SU-DHL-6 (cell line): ENCODE results near the gene TMEM220.

Source experiments
- H2AFZ ChIP-seq: fragments of 200-600 bp; sonication (generic); 2 replicates; pipeline ENCODE4 v1.6.1; 2014; ENCODE audit warnings: low read depth, mild to moderate bottlenecking, moderate library complexity, mixed read lengths, antibody characterized with exemption, low read length; ENCODE audit not compliant: severe bottlenecking
- H3F3A ChIP-seq: fragments of 200-600 bp; shearing (Covaris generic); 2 replicates; pipeline ENCODE4 v1.6.0; 2016; ENCODE audit warnings: antibody characterized with exemption, mild to moderate bottlenecking; ENCODE audit not compliant: insufficient read depth
- H3K27ac ChIP-seq: fragments of 200-600 bp; sonication (generic); 2 replicates; pipeline ENCODE4 v1.5.1; 2016; ENCODE audit warnings: low read depth, mild to moderate bottlenecking, low read length, moderate library complexity, mixed read lengths
- H3K27me3 ChIP-seq: fragments of 200-600 bp; sonication (generic), shearing (Covaris generic); 2 replicates; pipeline ENCODE4 v1.6.0; 2014; ENCODE audit warnings: mild to moderate bottlenecking, low read length
- H3K36me3 ChIP-seq: fragments of 200-600 bp; sonication (generic); 2 replicates; pipeline ENCODE4 v1.6.1; 2014; ENCODE audit warnings: mild to moderate bottlenecking, low read length, mixed read lengths
- H3K4me2 ChIP-seq: fragments of 300-600, 200-600 bp; shearing (Covaris generic), sonication (generic); 2 replicates; pipeline ENCODE4 v1.6.0; 2014; ENCODE audit warnings: low read length, low read depth, mild to moderate bottlenecking; ENCODE audit not compliant: poor library complexity, severe bottlenecking
- H3K4me3 ChIP-seq: fragments of 200-600 bp; sonication (generic); 2 replicates; pipeline ENCODE4 v1.5.1; 2014; ENCODE audit warnings: antibody characterized with exemption, low read length, mild to moderate bottlenecking, mixed read lengths; ENCODE audit not compliant: insufficient read depth, poor library complexity, severe bottlenecking
- H3K79me2 ChIP-seq: fragments of 200-600 bp; sonication (generic); 2 replicates; pipeline ENCODE4 v1.6.1; 2014; ENCODE audit warnings: mild to moderate bottlenecking, low read length, moderate library complexity; ENCODE audit not compliant: insufficient read depth
- H3K9ac ChIP-seq: fragments of 200-600 bp; sonication (generic); 2 replicates; pipeline ENCODE4 v1.7.0; 2014; ENCODE audit warnings: mild to moderate bottlenecking, low read length
- H3K9me2 ChIP-seq: fragments of 200-600 bp; sonication (generic); replicated peaks from 2 replicates; pipeline ENCODE4 v1.6.1; 2014; ENCODE audit warnings: low read length; ENCODE audit not compliant: insufficient read depth
- H3K9me3 ChIP-seq: fragments of 200-600 bp; sonication (generic); 2 replicates; pipeline ENCODE4 v1.6.1; 2014; ENCODE audit warnings: low read length, mixed read lengths; ENCODE audit not compliant: insufficient read depth
- H4K20me1 ChIP-seq: fragments of 200-600 bp; sonication (generic); 2 replicates; pipeline ENCODE4 v1.6.1; 2014; ENCODE audit warnings: low read depth, mild to moderate bottlenecking, antibody characterized with exemption, low read length, moderate library complexity, mixed read lengths
- CTCF ChIP-seq: fragments of 200-600 bp; sonication (generic); IDR thresholded peaks from one replicate; pipeline ENCODE4 v1.5.1; 2017; ENCODE audit warnings: antibody characterized with exemption, mild to moderate bottlenecking, low read length, moderate library complexity; ENCODE audit not compliant: insufficient read depth, poor library complexity, severe bottlenecking
- EZH2phosphoT487 ChIP-seq: fragments of 200-600 bp; sonication (generic), shearing (Covaris generic); conservative IDR thresholded peaks from 2 replicates; pipeline ENCODE4 v1.6.1; 2018; ENCODE audit warnings: mild to moderate bottlenecking, antibody characterized with exemption, low read length, moderate library complexity, mixed read lengths

Gene TMEM220

GRCh38 chr17:10757647-10758046 is 27.8 kb upstream of the TMEM220 start:
- no peaks in the 10 kb centered on the region for H3K36me3 ChIP-seq
- H3K9ac ChIP-seq = no peak overlapping the region
- no peak overlapping the region for H3K4me2 ChIP-seq
- no peaks in the 10 kb centered on the region for H3K27me3 ChIP-seq
- no peak overlapping the region for H3K27ac ChIP-seq
- no peak overlapping the region for H3K4me3 ChIP-seq
- no peak overlapping the region for H2AFZ ChIP-seq
- no peaks in the 10 kb centered on the region for H3F3A ChIP-seq
- no peak for TF ChIP-seq EZH2phosphoT487
- TF ChIP-seq CTCF = no peak
- H3K9me3 ChIP-seq = no peaks in the 10 kb centered on the region
- no peaks in the 10 kb centered on the region for H4K20me1 ChIP-seq
- no peaks in the 10 kb centered on the region for H3K9me2 ChIP-seq
- H3K79me2 ChIP-seq = no peaks in the 10 kb centered on the region

GRCh38 chr17:10757067-10757466 is 27.2 kb upstream of the TMEM220 start:
- Histone ChIP-seq H3K9ac (no peak overlapping the region), H3K27ac (no peak overlapping the region), H3K4me3 (no peak overlapping the region), H3K27me3 (no peaks in the 10 kb centered on the region), H3K36me3 (no peaks in the 10 kb centered on the region), H3K9me3 (no peaks in the 10 kb centered on the region), H3F3A (no peaks in the 10 kb centered on the region), H3K9me2 (no peaks in the 10 kb centered on the region), H4K20me1 (no peaks in the 10 kb centered on the region), H3K79me2 (no peaks in the 10 kb centered on the region), H2AFZ (no peak overlapping the region), H3K4me2 (no peak overlapping the region)
- TF ChIP-seq EZH2phosphoT487 (no peak), CTCF (no peak)

- no peaks in the 10 kb centered on the region for H3F3A ChIP-seq
- H3K27me3 ChIP-seq = no peaks in the 10 kb centered on the region
- no peaks in the 10 kb centered on the region for H3K36me3 ChIP-seq
- no peaks in the 10 kb centered on the region for H3K79me2 ChIP-seq
- TF ChIP-seq CTCF (no peak), EZH2phosphoT487 (no peak)
- no peak overlapping the region for H3K27ac ChIP-seq
- H3K9me2 ChIP-seq = no peaks in the 10 kb centered on the region
- no peak overlapping the region for H3K4me2 ChIP-seq
- no peaks in the 10 kb centered on the region for H3K9me3 ChIP-seq
- no peak overlapping the region for H3K4me3 ChIP-seq
- H4K20me1 ChIP-seq = no peaks in the 10 kb centered on the region
- H2AFZ ChIP-seq = no peak overlapping the region
- H3K9ac ChIP-seq = no peak overlapping the region
Measured at GRCh38 chr17:10756619-10757018, 26.8 kb upstream of the TMEM220 start.
